NCI-H446 treated with DMSO at 0.1 percent for 48 hours (cell line): ENCODE measurements around the gene DPP7.

Experiments used
- DNase-seq: peaks from one replicate; lab custom pipeline; 2025; lab: John Stamatoyannopoulos, UW

Gene DPP7

DNA sequence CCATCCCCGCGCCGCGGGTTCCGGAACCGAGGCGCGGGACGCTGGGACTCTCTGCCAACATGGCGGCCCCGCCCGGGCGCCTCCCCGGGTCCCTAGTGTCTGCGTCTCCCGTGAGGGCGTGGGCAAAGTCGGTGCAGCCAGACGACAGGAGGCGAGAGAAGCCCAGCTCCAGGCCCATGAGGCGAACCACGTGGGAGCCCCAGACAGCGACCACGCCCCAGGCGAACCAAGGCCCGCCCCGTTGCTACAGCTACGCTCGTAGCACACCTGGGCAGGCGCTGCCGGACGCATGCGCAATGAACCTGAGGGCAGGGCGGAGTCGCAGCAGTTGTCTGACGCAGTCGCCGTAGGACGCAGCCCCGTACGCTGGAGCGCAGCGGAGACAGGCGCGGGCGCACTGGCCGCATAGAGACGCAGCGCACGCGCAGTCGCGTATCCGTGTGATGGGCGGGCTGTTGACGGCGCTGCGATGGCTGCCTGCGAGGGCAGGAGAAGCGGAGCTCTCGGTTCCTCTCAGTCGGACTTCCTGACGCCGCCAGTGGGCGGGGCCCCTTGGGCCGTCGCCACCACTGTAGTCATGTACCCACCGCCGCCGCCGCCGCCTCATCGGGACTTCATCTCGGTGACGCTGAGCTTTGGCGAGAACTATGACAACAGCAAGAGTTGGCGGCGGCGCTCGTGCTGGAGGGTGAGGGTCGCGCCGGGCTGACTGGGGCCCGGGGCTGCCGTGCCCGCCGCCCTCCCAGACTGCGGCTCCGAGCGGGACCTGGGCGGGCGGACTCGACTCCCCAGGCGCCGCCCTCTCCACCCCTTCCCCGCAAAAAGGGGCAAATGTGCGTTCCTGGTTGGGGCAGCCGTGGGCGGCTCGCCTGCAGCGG is 27.8 kb downstream of the DPP7 start, which contains the start of gene MAN1B1:
TSS of gene MAN1B1 (plus strand) at position 455 of the 878 bp plus-strand sequence. CDS start at position 470, 15 bp downstream.
- peak; percentile 93 for DNase-seq

DNA sequence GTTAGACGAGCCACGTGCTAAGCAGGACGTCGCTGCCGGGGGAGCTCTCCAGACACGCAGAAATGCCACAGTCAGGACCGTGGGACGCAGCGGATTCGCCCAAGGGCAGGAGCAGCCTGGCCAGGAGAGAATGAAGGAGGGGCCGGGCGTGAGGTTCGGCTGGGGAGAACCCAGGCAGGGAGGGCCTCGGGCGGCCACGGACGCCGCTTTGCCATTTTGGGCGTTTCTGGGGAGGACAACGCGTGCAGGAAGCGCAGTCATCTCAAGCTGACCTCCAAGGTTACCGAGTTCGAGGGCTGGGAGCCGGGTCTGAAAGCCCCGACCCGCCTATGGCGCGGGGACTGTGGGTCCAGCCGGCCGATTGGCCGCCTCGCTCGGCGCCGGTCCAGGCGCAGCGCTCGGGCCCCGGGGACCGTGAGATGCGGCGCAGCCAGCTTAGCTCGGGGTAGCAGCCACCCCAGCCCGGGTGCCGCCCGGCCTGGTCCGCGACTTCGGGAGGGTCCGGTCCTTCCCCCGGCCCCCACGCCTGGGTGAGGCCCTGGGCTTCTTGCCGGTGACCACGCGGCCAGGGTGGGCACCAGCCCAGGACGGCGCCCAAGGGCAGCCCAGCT is 28.5 kb downstream of the DPP7 start:
- DNase-seq, result no peak

DNA sequence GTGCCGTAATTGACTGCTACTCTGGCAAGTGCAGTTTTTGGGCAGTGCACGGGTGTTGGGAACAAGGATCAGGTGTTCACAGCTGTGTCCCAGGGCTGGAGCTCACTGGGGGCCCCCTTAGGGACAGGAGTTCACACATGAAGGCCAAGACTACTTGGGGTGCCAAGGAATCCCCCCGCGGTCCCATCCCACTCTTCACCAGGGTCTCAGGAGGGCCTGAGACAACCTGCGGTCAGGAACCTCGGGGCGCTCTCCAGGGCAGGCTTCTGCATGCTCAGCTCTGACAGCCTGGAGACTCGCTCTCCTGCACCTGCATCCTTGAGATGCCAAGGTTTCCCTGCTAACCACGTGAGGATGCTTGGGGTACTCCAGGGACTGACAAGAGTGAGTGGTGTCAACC is 30.0 kb downstream of the DPP7 start:
- DNase-seq, result no peak

DNA sequence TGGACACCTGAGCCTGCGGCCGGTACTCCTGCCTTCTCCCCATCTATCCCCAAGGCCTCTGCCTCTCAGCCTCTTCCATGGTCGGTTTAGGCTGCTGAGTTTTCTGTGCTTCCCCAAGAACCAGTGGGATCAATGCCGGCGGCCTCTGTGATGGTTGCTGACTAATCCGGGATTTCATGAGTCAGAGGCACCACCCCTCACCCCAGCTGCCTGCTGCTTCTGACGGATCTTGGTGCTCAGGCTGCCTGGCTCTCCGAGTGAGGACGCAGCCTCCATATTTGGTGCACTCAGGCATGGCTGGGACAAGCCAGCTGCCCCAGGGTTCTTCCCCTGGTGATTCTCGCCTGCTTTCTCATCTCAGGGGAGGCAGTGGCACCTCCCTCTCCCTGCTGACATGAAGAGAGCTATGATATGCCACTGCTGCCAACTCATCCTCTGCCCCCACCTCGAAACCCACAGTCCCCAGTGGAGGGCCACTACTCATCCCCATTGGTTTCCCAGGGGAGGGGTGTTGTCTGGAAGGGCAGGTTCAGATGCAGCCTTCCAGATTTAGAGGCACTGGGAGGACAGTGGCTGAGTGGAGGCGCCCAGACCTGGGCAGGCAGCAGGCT is 31.0 kb downstream of the DPP7 start:
- no peak for DNase-seq

DNA sequence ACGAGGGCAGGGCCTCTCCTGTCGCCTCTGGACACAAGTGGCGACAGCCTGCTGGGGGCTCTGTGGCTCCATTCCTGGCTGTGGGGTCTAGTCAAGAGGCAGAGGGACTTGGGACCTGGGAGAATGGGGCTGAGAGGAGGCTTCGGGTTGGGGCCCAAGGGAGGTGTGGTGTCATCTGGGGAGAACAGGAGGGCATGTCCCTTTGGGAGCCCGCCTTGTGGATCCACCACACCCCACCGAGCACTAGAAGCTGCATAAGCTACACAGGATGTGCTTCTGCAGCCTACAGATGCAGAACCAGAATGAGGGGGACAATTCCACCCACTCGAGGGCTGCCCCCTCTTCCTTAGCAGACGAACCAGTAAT is 31.6 kb downstream of the DPP7 start:
- DNase-seq, result no peak

DNA sequence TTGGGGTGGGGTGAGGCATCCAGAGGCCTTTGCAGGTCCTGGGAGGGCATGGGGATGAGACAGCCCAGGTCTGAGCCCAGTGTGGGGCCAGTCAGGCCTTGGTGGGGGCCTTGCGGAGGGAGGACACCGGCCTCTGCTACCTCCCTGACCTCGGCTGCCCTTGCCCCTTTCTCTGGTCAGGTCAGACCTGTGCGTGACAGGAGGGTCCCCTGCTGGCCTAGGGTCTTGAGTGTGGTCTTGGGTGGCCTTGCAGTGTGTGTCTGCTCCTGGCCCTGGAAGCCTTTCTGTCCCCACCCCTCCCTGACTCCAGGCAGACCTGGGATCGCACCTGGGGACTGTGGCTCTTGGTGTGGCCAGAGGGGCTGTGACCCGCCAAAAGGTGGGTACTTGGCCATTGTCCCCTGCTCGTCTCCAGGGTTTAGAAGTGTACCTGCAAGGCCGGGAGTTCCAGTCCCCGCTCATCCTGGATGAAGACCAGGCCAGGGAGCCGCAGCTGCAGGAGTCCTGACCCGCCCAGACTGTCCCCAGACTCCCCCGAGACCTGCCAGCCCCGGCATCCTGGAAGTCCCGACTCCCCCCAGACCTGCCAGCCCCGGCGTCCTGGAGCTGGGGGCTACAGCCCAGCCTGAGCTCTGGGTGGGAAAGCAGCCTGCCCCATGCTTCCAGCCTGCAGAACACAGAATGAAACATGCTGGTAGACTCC is 32.2 kb downstream of the DPP7 start:
- DNase-seq, result no peak

DNA sequence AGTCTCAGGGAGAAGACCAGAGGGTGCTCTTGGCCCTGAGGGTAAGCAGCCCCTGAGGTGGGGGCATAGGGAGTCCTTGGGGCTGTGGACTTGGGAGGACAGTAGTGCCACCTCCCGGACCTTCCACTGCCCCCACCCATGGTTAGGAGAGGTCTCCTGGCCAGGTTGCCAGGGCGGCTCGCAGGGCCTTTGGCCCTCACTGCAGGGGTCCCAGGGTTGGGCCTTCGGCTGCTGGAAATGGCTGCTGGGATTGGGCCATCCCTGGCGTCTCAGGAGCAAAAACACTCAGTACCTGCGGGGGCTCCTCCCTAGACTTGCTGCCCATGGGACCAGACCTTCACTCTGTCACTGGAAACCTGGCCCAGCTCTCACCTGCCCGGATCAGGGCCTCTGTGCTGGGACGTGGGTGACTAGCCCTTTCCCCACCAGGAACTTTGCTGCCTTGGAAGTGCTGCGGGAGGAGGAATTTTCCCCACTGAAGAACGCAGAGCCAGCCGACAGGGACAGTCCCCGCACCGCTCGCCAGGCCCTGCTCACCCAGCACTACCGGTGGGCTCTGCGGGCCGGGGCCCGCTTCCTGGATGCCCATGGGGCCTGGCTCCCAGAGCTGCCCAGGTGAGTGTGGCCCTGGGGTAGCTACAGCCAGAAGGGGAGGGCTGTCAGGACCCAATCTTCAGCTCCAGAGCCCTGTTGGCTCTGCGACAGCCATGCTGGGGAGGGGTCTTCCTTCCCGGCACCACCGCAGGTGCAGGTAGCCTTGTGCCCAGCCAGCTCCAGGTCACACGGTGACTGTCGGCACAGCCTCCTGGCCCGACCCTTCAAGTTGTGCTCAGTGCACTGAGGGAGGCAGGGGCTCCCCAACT is 34.0 kb downstream of the DPP7 start:
- DNase-seq, result no peak

DNA sequence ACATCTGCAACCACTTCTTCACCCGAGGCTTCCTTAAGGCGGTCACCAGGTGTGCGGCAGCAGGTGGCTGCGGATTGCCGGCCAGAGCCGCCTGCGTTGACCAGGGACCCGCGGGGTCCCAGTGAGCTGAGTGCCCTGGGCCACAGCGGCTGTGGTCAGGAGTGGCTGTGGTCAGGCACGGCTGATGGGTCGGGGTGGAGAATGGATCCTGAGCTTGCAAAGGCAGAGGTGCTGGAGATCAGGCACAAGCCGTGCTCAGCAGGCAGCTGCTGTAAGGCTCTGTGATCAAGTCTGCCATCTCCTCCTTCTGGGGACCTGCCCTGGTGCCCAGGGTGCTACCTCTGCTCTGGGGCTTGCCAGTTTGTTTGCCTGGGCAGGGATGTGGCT is 35.1 kb downstream of the DPP7 start:
- no peak for DNase-seq

DNA sequence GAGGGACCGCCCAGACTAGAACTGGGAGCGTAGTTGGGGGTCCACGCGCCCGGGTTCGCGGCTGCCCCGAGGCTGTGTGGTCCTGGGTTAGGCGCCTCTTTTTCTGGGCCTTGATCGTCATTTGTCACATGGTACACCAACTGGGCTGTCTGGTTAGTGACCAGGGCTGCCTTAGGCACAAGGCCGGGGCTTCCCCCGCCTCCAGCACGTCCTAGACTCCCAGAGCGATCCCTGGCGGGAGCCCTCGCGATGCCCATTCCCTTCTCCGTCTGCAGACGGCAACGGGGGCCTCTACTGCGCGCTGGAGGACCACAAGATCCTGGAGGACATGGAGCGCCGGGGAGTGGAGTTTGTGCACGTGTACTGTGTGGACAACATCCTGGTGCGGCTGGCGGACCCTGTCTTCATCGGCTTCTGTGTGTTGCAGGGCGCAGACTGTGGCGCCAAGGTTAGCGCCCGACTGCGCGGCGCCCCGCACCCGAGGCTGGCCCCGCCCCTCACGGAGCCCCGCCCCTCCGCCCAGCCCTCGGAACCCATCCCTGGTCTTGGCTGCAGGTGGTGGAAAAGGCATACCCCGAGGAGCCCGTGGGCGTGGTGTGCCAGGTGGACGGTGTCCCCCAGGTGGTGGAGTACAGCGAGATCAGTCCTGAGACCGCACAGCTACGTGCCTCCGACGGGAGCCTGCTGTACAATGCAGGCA is 35.7 kb downstream of the DPP7 start:
- DNase-seq, result no peak

DNA sequence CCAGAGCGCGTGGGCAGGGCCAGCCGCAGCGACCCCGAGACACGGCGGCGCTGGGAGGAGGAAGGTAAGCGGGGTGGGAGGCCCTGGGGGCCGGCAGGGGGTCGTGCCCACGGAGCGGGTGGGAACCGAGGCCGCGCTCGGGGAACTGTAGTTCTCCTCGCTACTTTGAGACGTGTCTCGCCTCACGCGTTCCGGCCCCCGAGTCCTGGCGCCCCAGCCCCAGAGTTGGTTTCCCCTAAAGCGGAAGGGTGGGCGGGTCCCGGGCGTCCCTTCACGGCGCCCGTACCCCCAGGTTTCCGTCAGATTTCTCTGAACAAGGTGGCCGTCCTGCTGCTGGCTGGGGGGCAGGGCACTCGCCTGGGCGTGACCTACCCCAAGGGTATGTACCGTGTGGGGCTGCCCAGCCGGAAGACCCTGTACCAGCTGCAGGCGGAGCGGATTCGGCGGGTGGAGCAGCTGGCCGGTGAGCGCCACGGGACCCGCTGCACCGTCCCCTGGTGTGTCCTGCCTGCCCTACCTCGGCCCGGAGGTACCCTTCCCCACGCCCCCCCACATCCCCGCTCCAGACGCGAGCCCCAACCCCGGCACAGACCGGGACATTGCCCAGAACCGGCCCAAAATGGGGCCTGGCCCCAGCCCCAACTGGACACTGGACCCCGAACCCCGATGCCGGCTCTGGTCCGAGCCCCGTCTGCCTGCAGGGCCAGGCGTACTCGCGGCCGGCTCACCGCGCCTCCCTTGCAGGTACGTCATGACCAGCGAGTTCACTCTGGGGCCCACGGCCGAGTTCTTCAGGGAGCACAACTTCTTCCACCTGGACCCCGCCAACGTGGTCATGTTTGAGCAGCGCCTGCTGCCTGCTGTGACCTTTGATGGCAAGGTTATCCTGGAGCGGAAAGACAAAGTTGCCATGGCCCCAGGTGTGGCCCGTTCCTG is 36.5 kb downstream of the DPP7 start:
- no peak for DNase-seq

DNA sequence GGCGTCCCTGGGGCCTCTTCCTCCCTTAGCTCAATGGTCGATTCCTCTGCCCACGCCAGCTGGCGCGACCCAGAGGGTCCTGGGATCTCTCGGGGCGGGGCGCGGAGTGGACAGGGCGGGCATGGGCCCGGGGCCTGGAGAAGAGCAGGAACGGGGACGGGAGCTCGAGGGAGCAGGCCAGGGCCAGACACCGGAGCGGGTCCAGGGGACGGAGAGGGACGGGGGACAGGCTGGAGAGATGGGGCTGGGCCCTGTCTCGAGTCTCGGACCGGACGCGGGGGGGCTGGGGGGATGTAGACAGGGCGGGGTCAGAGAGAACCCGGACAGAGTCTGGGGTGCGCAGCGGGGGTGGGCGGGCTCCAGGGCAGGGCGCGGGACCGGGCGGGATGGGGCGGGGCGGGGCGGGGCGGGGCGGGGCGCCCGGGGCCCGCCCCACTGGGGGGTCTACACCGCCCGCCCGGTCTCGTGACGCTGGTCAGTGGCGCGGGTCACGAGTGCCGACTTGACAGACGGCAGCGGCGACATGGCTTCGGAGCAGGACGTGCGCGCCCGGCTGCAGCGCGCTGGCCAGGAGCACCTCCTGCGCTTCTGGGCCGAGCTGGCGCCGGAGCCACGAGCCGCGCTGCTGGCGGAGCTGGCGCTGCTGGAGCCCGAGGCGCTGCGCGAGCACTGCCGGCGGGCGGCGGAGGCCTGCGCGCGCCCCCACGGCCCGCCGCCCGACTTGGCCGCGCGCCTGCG is 37.4 kb downstream of the DPP7 start, which contains the start of gene UAP1L1:
TSS of gene UAP1L1 (plus strand) at position 508 of the 738 bp plus-strand sequence. CDS start at position 524, 16 bp downstream.
- no peak for DNase-seq

DNA sequence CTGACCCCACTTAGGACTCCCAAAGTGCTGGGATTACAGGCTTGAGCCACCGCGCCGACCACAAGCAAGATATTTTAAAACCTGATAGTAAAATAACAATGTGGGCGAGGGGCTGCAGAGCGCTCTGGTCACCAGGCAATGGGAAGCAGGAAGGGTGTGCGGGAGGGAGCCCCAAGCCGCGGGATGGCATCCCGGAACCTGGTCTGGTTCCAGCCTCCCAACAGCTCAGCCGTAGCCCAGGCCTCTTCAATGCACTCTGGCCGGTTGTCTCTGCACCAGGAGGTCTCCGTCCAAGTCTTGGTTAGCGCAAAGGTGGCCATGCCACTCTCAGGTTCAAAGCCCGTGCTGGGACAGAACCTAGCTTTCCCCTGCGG is 37.9 kb downstream of the DPP7 start:
- no peak for DNase-seq

DNA sequence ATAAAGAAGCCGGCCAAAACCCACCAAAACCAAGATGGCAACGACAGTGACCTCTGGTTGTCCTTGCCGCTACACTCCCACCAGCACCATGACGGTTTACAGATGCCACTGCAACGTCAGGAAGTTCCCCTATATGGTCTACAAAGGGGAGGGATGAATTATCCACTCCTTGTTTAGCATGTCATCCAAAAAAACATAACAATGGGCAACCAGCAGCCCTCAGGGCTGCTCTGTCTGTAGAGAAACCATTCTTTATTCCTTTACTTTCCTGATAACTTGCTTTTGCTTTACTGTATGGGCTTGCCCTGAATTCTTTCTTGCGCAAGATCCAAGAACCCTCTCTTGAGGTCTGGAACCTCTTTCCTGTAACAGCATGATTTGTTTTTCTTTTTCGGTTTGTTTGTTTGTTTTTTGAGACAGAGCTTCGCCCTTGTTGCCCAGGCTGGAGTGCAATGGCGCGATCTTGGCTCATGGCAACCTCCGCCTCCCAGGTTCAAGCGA is 39.2 kb downstream of the DPP7 start:
- DNase-seq, result no peak

DNA sequence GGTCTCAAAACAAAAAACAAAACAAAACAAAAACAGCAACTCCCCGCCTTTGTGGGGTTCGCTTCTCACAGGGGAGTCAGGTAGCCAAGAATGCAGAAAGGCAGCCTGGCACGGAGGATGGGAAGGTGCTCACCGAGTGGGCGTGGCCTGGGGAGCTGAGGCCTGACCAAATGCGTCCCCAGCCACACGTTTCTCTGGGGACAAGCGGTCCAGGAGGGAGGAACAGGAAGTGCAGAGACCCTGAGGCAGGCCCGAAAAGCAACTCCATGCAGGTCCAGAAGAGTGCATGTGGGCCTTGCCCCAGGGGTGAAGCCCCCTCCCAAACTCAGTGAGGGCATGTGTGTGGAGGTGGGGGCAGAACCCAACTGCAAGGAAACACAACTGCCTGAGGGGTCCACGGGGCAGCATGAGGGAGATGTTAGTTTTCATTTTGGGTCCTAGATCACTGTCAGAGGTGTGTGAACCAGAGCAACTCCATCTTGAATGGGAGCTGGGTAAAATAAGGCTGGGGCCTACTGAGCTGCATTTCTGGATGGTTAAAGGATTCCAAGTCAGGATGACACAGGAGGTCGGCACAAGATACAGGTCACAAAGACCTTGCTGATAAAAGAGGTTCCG is 39.8 kb downstream of the DPP7 start:
- no peak for DNase-seq

DNA sequence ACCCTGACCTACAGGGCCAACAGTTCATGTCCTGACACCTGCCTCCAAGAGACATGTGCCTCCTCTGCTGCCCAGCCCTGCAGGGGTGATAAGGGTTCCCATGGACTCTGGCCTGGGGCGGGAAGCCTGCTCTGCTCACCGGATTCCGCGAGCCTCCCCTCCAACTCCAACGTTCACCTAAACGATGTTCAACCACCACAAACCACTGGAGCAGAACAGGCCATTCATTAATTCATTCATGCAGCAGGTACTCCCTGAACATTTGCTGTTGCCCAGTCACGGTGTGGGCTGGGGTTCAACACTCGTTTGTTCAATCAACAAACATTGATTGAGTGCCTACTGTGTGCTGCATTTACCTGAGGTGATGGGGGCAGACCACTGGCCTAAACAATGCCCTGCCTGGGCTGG is 40.5 kb downstream of the DPP7 start:
- DNase-seq, result no peak

DNA sequence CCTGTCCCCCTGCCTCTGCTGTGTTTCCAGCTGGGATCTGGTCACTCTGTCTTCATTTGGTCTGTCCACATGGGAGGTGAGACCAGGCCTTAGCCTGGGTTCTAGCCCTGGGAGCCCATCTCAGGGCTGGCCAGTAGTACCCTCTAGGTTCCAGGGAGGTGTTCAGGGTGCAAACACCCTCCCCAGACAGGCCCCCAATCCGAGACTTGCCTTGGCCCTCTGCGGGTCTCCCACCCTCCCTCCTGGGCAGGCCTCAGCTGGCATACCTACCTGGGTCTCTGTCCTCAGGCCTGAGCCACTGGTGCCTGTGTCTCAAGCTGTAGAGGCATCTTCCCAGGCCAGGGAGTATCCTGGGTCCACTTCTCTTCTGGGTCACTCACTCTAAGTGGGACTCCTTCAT is 43.3 kb downstream of the DPP7 start:
- no peak for DNase-seq

DNA sequence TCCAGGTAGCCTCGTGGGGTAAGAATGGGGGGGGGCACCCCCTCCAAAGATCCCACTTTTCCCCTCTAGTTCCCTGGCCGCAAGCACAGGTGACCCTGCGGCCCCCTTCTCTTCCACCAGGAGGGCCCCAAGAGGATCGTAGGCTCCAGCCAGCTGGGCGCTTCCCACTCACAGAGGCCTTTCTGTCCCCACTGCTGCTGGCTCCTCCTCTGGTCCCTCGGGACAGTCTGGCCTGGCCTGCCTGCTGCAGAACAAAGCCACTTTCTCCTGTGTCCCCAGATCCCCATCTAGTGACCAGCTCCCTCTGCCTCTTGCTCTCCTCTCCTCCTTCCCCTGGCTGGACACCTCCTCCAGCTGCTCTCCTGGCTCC is 43.6 kb downstream of the DPP7 start:
- DNase-seq, result no peak

DNA sequence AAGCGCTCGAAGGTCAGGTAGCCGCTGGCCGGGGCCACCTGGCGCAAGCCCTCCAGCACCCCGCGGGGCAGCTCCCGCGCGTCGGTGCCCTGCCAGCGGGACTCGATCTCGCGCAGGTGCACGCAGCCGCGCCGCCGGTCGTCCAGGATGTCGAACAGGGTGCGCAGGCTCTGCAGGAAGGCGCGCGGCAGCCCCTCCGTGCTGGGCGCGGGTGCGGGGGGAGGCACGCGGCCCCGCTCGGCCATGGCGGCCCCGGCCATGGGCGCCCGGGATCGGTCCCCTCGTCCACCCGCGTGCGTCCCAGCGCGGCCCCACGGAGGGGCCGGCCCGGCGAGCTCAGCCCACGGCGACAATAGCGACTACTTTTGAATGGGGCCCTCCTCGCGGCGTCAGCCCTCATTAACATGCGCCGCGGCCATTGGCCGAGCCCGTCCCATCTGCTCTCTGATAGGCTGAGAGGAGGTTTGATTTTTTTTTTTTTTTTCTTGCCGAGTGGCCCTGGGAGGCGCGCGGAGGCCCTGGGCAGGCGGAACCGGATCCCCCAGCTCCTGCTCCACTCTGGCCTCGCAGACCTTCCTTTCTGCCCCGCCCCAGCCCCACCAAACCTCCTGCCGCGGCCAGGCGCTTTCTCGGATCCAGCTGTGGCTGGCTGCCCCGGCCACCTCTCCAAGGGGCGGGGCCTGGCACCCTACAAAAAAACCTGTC is 44.2 kb downstream of the DPP7 start, which contains the start of gene SAPCD2:
TSS of gene SAPCD2 (minus strand) at position 357 of the 705 bp plus-strand sequence. CDS start at position 260, 97 bp downstream.
- peak; percentile 70 for DNase-seq
